CD4-positive, alpha-beta T cell treated with Interleukin-17A for 4 hours (primary cell): Measurements from ENCODE around the gene PCK1.

ENCODE experiments used
- DNase-seq: peaks from one replicate; pipeline ENCODE4 v3.0.0-alpha.2; 2020; ENCODE audit warnings: mixed read lengths

PCK1 gene

DNA sequence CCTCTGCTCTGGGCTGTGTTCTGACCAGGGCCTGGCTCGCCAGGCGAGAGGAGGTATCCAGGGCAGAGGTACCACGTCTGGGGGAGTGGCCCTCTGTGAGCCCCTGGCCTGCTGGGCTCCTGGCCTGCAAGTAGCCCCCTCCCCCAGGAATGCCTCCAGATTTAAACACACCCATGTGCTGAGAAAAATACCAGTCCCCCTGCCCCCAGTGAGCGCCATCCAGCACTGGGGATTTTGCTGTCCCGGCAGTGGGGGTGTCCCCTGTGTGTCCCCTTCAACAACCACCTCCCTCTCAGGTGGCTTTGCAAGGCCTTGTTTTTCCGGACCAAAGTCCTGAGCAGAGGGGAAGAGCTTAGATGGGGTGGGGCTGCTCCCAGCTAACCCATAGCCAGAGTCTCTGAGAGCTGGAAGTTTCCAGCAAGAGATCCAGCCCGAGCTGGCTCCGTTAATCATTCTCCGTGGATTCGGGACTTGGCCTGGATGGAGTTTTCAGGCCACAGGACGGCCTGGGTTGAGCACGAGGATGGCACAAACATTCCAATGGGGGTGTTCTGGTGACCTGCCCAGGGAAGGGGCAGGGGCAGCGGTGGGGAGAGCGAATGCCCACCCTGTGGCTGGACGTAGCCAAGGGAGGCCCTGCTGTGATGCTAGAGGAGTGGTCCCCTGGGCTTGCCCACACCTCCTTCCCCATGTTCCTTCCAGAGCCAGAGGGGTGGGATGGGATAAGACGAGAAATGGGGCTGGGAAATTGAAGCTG, 29.0 kb downstream of the PCK1 start:
- no peak for DNase-seq

DNA sequence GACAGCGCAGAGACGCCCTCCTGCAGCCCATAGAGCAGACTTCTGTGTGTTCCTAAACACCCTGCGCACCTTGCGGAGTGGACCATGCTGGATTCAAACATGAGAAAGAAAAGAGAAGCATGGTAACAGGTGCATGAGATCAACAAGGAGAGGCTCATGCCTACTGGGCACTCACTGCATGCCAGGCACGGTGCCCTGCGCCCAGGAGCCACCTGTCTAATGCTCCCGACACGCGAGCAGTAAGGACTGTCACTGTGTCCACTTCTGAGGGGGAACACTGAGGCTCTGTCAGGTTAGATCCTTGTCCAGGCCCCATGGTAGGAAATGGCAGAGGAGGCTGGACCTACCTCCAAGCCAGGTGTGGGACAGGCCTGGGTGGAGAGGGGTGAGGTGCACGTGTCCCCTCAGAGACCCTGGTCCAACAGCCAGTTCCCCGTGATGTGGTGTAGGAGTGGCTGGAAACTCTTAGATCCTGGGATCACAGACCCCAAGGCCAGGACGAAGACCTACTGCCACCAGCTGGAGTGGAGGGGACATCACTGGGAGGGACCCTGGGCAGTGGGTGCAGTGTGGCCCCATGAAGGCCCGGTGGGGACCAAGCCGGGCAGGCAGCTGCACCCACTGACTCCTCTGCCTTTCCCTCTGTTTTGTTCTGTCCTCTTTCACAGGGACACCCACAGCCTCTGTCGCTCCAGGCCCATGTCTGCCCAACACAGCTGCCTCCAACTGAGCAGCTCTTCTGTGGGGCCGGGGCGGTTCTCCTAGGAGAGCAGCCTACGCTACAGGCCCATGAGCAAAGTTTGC, 29.8 kb downstream of the PCK1 start:
- no peak for DNase-seq

DNA sequence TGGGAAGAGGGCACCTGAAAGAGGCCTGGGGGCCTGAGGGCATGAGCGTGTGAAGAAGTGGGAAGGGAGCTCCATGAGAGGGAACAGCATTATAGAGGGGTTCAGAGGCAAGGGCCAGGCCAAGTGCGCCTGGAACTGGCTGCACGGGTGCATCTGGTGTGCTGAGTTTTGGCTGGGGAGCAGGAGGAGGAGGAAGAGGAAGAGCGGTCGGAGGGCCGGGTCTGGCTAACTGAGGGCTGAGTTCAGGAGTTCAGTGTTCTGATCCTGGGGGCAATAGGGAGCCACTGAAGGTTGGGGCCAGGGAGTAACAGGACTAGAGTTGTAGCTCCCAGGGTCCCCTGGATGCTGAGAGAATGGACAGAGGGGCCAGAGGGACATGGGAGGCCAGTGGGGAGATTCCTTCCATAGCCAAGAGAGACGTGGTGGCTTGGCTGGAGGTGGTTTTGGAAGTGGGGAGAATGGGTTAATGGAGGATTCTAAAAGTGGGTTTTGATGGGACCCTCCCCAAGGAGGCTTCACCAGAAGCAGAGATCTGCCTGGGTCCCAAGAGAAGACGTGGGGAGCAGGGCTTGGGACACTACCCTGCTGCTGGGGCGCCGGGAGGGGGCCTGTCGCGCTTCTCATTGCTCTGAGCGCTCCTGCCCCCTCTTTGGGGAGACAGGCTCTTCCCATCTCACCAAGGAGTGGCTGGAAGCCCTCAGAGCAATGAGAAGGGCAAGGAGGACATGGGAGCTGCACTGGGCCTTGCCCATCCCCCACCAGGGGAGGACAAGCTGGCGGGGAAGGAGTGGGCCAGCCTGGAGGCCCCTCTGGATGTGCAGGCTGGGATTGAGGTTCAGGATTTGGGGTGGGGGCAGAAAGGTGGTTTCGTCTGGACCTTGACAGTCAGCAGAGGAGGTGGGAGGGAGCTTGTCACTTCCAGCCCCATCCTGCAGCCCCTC, 30.6 kb downstream of the PCK1 start:
- no peak for DNase-seq

DNA sequence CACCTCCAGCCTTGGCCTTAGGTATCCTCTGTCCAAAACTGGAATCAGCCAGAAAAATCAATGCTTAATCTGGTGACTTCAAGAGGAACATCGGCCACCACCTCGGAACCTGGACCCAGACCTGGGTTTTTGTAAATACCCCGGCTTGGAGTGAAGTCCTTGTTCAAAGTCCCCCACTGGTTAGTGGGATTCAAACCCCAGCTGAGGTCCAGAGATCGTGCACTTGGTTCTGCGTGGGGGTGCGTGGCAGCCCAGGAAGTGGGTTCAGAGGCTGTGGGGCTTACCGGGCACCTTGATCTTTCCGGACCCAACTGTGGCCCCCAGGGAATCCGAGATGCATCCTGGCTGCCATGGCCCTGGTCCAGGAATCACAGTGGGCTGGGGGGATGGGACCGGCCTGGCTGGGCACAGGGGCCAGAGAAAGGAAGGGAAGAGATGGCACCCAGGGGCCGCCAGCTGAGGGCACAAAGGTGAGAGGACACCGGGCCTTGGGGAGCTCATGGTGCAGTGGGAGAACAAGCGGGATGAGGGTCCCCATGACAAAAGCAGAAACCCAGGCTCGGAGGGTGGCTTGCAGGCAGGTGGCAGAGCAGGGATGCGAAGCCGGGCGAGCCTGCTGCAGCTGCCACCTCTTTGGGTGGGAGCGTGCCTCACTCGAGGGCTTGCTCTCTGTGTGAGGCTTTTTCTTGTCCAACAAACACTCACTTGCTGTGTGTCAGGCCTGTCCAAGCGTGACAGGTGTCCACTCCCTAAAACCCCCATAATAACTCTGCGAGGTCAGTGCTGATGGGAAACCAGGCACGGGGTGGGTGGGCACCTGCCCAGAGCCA, 31.6 kb downstream of the PCK1 start:
- no peak for DNase-seq

DNA sequence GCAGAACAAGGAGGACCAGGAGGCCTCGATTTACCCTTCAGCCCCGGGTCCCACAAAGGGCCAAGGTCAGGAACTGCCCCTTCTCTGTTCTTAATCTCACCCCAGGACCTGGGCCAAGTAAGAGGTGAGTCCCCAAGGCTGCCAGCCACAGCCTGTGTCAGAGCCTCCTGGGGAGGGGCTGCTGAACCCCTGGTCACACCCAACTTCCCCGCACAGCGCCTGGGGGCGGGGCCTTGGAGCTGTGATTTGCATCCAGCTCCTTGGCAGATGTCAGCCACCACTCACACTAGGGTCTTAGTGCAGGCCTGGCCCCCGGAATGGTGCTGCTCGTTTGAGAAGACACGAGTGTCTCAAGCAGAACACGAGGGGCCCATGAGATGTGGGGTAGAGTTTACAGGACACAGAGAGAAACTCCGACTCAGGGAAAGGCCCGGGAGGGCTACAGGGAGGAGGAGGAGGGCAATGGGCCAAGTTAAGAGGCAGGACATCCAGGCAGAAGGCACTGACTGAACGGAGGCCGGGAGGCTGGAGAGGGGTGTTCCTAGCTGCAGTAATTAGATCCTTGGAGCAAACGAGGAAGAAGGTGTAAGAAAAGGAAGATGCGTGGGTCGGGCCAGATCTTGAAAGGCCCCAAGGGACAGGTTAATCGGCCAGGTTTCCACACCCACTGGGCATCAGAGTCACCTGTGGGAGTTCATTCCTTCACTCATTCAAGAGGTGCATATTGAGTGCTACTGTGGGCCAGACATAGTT, 32.4 kb downstream of the PCK1 start:
- DNase-seq: no peak

DNA sequence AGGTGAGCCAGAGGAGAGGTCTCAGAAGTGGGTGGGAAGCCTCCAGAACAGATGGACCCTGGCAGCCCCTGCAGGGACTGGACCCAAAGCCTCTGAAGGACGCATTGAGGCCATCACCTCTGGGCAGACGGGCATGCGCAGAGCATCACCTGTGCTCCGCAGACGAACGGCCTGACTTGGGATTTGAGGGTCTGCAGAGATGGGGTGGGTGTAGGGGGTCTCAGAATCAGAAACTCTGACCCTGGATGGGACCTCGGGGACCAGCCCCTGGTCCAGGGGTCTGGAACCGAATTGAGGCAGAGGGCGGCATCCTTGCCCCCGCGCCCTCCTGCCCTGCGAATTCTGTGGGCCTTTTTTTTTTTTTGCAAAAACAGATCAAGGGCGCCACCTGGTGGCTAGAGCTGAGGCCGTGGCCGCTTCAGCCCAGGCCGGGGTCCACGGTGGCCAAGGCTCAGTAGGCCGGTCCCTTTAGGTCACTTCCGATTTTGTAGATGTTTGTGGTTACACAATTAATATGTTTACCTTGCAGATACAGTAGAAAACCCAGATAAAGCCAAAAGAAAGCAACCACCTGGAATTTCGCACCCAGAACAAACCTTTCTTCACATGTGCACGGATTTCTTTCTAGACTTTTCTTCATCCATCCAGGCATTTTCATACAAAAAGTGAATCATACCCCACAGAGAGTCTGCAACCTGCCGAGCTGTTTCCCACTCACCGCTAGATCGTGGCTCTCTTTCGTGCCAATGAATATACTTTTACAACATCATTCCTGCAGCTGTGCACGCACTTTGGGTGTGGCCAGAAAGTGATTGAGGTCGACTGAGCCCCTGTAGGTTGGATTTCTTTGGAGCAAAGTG, 33.4 kb downstream of the PCK1 start:
- peak; percentile 75 for DNase-seq

DNA sequence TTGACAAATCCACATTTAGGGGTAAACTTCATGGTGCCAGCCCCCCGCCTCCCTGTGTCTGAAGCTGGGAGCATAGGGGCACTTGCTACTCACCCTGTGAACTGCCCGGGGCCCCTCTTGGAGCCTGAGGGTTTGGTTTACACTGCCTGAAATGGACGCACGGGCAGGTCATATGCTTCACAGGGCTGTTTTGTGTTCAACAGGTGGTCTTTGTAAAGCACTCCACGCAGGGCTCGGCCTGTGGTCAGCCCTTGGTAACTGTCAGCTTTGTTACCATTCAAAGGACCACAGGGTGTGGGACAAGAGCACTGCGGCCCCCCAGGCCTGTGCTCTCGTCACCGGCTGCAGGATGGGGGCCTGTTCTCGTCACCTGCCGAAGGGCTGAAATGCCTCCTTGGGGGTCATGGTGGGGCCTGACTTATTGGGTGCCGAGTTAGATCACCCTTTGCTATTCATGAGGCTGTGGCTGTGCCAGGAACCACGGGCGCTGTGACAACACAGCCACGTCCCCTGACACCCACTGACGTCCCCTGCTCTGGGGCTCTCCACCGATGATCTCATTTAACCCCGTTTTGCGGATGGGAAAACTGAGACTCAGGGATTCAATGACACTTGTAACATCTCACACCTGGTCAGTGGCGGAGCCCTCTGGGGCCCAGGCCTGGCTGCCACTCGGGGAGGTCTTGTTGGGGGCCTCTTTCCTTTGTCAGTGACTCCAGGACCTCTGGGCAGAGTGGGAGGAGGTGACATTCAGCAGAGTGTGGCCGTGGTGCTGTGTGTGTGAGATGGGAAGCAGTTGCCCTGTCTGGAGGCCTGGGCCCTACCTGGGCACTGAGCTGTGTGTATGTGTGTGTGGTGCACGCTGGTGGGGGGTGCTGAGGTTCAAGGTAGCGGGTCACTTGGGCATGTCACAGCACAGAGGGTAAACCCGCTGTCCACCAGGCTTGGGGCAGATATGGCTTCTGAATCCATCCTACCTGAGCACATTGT, 34.4 kb downstream of the PCK1 start:
- no peak for DNase-seq

DNA sequence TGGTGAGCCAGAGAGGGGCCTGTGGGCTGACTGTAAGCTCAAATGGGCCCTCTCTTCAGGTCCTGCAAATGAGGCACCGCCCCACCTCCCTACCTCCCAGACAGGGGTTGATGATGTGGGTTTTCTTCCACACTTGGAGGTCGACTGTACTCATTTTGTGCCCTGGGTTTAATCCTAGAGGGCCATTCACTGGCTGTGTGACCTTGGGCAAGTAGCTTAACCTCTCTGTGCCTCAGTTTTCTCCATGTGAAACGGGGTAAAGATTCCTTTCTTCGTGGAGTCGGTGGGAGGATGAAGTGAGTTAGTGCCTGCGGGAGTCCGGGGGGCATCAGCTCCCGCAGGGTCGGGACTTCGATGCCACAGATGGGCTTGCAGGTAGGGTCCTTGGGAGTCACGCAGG, 35.4 kb downstream of the PCK1 start:
- DNase-seq: no peak

DNA sequence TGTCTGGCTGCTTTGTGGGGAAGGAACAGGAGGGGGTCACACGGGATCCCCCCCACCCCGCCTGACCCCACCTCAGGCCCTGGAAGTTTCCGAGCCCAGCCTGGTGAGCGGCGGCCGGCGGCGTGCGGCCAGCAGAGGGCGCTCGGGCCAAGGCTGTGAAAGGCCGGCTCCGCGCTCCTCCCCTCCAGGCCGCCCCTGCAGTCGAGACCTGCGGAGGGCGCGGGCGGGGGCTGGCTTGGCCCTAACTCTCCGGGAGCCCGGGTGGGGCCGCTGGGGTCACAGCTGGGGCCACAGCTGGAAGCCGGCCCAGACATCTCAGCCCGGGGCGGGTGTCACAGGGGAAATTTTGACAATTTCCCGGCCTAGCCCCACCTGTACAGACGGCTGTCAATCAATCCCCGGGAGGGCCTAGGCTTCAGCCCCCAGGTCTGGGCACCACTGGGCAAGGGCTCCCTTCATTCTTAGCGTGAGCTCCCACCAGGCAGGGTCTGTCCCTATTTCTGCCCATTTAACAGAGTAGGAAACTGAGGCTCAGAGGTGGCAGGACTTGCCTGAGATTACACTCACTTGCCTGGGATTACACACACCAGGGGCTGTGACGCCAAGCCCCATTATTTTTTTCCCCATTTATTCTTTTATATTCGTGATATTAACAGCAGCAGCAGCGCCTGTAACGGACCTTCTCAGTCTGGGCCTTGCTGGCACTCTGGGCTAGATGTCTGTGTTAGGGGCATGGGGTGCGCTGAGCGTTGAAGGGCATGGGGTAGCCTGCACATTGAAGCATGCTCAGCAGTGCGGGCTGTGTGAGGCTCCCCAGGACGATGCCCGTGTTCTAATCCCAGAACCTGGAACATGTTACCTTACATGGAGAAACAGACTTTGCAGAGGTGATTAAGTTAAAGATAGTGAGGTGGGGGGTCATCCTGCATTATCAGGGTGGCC, 36.4 kb downstream of the PCK1 start:
- DNase-seq: peak; percentile 85

DNA sequence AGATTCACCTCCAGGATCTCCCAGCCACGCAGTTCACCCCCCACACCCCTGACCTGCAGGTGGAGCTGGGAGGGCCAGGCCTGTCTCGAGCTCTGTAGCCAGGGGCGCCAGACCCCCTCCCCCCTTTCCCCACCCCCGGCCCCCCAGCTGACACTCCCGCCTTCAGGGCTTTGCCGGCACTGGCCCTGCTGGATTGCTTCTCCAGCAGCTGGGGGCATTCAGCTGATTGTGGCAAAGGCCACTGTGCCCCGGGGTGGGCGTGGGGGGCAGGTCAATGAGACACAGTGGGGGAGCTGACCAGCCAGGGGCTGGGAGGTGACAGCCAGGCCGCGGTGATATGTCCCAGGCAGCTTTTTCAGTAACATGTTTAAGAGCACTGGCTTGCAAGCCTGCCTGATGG, 37.1 kb downstream of the PCK1 start:
- DNase-seq: no peak

DNA sequence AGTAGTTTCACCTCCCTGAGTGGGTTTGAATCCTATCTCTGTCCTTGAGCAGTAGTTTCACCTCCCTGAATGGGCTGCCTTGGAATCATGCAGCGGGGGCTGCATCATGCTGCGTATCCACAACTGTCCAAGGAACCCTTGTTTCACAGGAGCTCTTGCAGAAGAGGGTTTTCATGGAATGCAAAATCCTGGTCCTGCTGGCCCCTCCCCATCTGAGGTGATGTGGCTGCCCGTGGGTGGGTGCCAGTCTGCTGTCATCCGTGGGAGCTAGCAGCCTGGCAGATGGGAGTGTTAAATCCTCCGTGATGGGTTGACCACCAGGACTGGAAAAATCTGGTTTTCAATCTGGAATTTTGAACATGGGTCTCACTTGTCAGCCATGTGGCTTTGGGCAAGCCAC, 37.6 kb downstream of the PCK1 start:
- DNase-seq: no peak

DNA sequence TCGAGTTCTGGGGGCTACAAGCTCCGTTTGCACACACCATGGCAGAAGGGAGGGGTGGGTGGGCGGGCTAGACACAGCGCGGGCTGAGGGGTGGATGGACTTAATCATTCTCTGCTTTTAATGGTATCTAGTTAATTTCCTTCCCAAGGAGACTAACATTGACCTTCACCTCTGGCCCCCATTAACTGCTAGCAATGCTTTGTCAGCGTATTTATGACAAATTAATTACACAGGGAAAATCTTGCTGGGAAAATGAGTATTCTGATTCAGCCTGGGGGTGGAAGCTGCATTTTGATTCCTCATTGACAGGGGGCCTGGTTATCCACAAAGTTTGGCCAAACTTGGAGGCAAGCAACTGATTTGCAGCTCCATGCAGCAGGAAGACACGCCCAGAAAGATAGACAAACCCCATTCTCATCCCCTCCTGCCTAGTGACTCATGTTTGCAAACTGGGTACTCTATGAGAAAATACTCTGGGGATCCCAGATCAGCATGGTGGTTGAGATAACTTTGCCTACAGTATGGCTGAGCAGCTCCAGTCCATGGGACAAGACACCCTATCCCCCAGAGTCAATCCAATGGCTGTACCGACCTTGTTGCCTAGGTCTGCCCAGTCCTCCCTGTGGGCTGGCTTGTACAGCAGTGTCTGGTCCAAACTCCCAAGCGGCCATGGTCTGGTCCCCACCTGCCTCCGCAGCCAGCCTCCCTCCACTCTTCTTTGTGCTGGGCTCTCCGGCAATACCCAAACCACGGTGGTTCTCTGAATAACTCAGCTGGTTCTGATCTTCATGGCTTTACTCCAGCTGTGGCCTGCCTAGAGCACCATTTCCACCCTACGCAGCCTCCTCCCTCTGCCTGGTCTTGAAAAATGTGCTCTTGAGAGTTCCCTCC, 39.7 kb downstream of the PCK1 start:
- DNase-seq: no peak

DNA sequence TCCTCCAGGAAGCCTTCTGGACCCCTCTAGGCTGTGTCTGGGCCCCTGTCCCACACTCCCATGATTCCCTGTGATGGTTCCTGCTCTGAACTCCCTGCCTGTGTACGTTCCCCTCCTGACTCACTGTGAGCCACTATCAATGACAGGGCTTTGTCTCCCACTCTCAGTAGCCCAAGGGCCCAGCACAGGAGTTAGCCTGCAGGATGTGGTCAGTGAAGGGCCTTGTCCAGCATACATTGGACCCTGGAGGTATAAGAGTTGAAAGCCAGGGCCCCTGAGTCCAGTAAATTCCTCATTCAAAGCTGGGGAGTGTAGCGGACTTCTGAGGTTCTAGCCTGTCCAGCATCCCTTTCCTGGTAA, 40.3 kb downstream of the PCK1 start:
- DNase-seq: no peak

DNA sequence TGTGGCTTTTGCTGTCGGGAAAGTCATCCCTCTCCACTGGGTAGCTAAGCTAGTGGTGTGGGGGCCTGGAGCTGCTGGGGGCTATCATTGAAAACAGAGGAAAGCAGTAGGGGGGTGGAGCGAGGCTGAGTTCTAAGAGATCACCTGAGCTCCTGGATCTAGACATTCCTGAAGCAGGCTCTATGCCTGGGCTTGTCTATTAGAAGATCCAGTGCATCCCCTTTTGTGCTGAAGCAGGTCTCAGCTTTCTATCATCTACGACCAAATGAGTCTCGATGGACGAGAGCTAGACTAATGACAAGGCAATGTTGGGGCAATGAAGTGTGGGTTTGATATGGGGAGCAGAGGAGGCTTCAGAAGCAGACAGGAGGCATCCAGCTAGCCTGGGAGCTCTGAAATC, 40.8 kb downstream of the PCK1 start:
- no peak for DNase-seq

DNA sequence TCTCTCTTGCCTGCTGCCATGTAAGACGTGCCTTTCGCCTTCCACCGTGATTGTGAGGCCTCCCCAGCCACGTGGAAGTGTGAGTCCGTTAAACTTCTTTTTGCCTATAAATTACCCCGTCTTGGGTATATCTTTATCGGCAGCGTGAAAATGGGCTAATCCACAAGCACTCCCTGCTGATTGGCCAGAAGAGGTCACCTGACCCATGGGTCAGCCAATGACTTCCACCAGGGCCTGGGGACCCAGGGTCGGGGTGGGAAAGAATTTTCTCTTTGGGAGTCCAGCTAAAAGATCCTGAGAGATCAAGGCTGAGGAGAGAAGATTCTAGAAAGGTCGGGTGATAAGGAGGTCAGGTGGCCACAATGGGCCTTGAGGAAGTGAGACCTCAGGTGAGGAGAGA, 42.2 kb downstream of the PCK1 start:
- DNase-seq: no peak

DNA sequence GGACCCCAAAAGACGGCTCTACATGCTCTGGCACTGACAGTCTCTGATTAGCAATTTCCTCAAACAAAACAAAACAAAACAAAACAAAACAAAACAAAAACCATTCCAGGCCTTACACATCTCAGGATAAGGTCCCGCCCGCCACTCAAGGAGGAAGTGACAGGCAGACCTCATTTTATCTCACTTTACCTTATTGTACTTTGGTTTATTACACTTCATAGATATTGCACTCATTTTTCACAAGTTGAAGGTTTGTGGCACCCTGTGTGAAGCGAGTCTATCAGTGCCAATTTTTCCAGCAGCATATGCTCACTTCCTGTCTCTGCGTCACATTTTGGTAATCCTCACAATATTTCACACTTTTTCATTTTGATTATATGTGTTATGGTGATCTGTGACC, 44.1 kb downstream of the PCK1 start:
- DNase-seq: no peak

DNA sequence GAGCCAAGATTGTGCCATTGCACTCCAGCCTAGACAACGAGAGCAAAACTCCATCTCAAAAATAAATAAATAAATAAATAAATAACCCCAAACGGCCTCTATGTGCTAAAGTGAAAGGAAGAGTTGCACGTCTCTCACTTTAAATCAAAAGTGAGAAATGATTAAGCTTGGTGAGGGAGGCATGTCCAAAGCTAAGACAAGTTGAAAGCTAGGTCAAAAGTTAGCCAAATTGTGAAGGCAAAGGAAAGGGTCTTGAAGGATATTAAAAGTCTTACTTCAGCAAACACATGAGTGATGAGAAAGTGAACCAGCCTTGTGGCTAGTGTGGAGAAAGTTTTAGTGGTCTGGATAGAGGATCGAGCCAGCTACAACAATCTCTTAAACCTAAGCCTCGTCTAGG, 45.0 kb downstream of the PCK1 start:
- DNase-seq: no peak
